GM18861 (cell line): ENCODE measurements around the gene APMAP.

Source experiments
- ATAC-seq: cut with Tn5 transposase; IDR thresholded peaks from one replicate; pipeline ENCODE4 v1.9.1; 2021; ENCODE audit not compliant: unreplicated experiment

APMAP gene

GRCh38 chr20:24914388-24915241 lies 77.9 kb downstream of the APMAP start:
- ATAC-seq: no peak

GRCh38 chr20:24913076-24913628 lies 79.4 kb downstream of the APMAP start:
- no peak for ATAC-seq
